Measurements from ENCODE around the gene ANKRD13B. TPM values are rescaled to one million over a fixed set of nuclear protein-coding genes. Genes with fewer than 3 reads are reported as not detected.

ANKRD13B gene
- total and polyA plus RNA-seq, 2 of the 13 experiments (the other 11 are each of a cell fraction or from before 2014, with no cell fraction given), result 1.7 to 1.8 TPM

DNA sequence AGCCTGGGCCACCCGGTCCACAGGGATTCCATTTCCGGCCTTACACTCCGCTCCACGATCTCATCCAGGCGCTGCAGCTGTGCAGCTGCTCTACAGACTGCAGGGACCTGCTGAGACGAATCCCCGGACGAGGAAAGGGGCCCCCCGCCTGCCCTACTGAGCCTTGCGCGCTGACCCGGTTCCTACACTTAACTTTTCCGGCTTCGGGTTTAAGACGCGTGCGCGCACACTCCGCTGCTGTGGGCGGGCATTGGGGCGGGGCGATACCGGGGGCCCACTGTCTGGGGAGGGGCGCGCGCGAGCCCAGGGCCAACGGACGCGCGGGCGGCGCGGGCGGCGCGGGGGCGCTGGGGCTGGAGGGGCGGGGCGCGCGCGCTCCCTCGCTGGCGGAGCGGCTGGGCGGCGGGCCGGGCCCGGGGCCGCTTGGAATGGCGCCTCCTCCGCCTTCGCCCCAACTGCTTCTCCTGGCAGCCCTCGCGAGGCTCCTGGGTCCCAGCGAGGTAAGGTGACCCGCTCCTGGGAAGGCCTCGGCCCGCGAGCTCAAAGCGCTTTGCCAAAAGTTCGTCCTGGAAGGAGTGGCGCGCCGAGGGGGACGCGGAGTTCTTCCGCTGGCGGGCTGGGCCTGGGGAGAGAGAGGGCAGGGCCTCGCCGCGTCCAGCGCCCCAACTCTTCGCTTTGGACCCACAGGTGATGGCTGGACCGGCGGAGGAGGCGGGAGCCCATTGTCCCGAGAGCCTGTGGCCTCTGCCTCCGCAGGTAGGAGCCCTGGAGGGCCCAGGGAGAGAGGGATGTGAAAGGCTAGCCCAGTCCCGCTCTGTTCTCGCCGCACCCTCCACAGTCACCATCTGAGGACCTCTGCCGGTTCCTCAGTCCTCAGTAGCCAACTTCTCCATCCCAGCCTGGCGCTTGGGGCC lies 24.3 kb upstream of the ANKRD13B start, which contains the start of gene TP53I13 (continued):
- TF ChIP-seq ZNF34 (CRISPR knock-in tag; IDR thresholded peaks at IDR 0.05; ENCODE audit: borderline replicate concordance) (0 out of 2 replicates have a peak, but pooled peaks have one; percentile 20), TSC22D2 (CRISPR knock-in tag; IDR thresholded peaks at IDR 0.05; ENCODE audit: borderline replicate concordance) (0 out of 2 replicates have a peak, but pooled peaks have one; percentile 50), ZBTB8A (CRISPR knock-in tag; IDR thresholded peaks at IDR 0.05; ENCODE audit: borderline replicate concordance, low read depth) (no peak), PLRG1 (conservative IDR thresholded peaks at IDR 0.05) (no peak), MTA3 (CRISPR knock-in tag; IDR thresholded peaks at IDR 0.05) (no peak), SRSF4 (IDR thresholded peaks at IDR 0.05; ENCODE audit: low read depth, low read length, poor library complexity, severe bottlenecking) (no peak), RARA (CRISPR knock-in tag; IDR thresholded peaks at IDR 0.05) (no peak), CENPX (CRISPR knock-in tag; IDR thresholded peaks at IDR 0.05) (no peak), ZNF629 (CRISPR knock-in tag; conservative IDR thresholded peaks at IDR 0.05) (no peak), ZNF383 (CRISPR knock-in tag; IDR thresholded peaks at IDR 0.05; ENCODE audit: borderline replicate concordance) (no peak), ZFP36L2 (CRISPR knock-in tag; IDR thresholded peaks at IDR 0.05) (no peak), KMT2A (CRISPR knock-in tag; IDR thresholded peaks at IDR 0.05) (no peak), MED8 (CRISPR knock-in tag; IDR thresholded peaks at IDR 0.05; ENCODE audit: insufficient replicate concordance) (peak; percentile 35), ZBTB1 (CRISPR knock-in tag; IDR thresholded peaks at IDR 0.05; ENCODE audit: borderline replicate concordance) (no peak), SPEN (CRISPR knock-in tag; IDR thresholded peaks at IDR 0.05; ENCODE audit: low read depth) (peak; percentile 66; the same call in 1 of the 2 replicates), RFXANK (CRISPR knock-in tag; IDR thresholded peaks at IDR 0.05) (no peak)
- TF ChIP-seq, protein P1, sequence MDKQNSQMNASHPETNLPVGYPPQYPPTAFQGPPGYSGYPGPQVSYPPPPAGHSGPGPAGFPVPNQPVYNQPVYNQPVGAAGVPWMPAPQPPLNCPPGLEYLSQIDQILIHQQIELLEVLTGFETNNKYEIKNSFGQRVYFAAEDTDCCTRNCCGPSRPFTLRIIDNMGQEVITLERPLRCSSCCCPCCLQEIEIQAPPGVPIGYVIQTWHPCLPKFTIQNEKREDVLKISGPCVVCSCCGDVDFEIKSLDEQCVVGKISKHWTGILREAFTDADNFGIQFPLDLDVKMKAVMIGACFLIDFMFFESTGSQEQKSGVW (CRISPR knock-in tag; IDR thresholded peaks at IDR 0.05; ENCODE audit: borderline replicate concordance), result no peak
- TF ChIP-seq, protein P2, sequence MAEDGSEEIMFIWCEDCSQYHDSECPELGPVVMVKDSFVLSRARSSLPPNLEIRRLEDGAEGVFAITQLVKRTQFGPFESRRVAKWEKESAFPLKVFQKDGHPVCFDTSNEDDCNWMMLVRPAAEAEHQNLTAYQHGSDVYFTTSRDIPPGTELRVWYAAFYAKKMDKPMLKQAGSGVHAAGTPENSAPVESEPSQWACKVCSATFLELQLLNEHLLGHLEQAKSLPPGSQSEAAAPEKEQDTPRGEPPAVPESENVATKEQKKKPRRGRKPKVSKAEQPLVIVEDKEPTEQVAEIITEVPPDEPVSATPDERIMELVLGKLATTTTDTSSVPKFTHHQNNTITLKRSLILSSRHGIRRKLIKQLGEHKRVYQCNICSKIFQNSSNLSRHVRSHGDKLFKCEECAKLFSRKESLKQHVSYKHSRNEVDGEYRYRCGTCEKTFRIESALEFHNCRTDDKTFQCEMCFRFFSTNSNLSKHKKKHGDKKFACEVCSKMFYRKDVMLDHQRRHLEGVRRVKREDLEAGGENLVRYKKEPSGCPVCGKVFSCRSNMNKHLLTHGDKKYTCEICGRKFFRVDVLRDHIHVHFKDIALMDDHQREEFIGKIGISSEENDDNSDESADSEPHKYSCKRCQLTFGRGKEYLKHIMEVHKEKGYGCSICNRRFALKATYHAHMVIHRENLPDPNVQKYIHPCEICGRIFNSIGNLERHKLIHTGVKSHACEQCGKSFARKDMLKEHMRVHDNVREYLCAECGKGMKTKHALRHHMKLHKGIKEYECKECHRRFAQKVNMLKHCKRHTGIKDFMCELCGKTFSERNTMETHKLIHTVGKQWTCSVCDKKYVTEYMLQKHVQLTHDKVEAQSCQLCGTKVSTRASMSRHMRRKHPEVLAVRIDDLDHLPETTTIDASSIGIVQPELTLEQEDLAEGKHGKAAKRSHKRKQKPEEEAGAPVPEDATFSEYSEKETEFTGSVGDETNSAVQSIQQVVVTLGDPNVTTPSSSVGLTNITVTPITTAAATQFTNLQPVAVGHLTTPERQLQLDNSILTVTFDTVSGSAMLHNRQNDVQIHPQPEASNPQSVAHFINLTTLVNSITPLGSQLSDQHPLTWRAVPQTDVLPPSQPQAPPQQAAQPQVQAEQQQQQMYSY (CRISPR knock-in tag; IDR thresholded peaks at IDR 0.05), result peak; percentile 89
- TF ChIP-seq, protein P3, sequence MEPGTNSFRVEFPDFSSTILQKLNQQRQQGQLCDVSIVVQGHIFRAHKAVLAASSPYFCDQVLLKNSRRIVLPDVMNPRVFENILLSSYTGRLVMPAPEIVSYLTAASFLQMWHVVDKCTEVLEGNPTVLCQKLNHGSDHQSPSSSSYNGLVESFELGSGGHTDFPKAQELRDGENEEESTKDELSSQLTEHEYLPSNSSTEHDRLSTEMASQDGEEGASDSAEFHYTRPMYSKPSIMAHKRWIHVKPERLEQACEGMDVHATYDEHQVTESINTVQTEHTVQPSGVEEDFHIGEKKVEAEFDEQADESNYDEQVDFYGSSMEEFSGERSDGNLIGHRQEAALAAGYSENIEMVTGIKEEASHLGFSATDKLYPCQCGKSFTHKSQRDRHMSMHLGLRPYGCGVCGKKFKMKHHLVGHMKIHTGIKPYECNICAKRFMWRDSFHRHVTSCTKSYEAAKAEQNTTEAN (CRISPR knock-in tag; conservative IDR thresholded peaks at IDR 0.05), result no peak
- TF ChIP-seq, protein P4, sequence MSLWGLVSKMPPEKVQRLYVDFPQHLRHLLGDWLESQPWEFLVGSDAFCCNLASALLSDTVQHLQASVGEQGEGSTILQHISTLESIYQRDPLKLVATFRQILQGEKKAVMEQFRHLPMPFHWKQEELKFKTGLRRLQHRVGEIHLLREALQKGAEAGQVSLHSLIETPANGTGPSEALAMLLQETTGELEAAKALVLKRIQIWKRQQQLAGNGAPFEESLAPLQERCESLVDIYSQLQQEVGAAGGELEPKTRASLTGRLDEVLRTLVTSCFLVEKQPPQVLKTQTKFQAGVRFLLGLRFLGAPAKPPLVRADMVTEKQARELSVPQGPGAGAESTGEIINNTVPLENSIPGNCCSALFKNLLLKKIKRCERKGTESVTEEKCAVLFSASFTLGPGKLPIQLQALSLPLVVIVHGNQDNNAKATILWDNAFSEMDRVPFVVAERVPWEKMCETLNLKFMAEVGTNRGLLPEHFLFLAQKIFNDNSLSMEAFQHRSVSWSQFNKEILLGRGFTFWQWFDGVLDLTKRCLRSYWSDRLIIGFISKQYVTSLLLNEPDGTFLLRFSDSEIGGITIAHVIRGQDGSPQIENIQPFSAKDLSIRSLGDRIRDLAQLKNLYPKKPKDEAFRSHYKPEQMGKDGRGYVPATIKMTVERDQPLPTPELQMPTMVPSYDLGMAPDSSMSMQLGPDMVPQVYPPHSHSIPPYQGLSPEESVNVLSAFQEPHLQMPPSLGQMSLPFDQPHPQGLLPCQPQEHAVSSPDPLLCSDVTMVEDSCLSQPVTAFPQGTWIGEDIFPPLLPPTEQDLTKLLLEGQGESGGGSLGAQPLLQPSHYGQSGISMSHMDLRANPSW (CRISPR knock-in tag; IDR thresholded peaks at IDR 0.05; ENCODE audit: borderline replicate concordance), result no peak

Data from HepG2 (cell line).